Measurements from ENCODE around the gene TNMD.

Gene TNMD

DNA sequence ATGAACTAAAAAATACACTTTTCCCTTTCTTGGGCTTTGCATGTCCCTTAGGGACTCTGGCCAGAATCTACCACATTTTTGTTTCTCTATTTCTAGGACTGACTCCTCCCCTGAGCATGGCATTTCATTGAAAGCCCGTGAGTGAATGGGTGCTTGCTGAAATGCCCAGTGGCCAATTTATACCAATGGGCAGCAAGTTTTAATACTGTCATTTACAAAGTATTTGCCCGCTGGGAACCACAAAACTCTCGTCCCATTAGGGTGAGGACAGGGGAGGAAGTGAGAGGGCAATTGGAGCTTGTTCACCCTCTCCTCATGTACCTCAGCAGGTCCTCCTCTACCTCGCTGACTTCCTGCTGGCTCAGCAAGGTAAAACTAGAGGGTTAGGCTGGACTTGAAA is 60.4 kb downstream of the TNMD start:
- peak; percentile 42 for DNase-seq

DNA sequence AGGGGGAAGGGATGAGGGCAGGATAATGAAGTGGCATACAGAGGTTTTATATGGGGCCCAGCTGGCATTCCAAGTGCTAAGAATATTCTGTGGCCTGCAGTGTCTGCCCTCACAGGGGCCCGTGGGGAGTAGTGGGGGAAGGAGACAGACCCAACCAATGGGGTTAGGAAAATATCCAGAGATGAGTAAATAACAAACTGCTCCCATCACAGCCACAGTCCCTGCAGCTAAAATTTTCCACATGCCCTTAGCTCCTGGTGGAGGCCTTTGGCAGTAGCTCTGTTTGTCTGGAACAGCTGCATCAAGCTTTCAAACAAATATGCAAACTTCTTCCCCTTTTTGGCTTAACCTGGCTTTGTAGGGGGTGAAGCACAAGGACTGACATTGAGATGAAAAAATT is 62.4 kb downstream of the TNMD start:
- DNase-seq: peak; percentile 73

DNA sequence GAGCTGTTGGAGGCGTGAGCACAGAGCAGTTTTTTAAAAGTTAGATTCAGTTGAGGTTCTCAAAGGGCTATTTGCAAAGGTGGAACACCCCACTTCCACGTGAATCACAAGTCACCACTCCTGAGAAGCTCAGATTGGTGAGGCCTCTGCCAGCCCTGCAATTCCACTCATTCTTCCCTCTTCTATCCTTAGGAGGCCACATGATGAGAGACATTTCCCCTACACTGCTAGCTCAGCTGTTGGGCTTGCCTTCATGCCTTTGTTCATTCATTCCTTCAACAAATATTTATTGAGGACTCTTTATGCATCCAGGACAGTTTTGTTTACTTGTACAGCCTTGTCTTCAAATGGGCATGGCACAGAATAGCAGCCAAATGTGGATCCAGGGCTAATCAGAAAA is 63.0 kb downstream of the TNMD start:
- peak; percentile 6 for DNase-seq

DNA sequence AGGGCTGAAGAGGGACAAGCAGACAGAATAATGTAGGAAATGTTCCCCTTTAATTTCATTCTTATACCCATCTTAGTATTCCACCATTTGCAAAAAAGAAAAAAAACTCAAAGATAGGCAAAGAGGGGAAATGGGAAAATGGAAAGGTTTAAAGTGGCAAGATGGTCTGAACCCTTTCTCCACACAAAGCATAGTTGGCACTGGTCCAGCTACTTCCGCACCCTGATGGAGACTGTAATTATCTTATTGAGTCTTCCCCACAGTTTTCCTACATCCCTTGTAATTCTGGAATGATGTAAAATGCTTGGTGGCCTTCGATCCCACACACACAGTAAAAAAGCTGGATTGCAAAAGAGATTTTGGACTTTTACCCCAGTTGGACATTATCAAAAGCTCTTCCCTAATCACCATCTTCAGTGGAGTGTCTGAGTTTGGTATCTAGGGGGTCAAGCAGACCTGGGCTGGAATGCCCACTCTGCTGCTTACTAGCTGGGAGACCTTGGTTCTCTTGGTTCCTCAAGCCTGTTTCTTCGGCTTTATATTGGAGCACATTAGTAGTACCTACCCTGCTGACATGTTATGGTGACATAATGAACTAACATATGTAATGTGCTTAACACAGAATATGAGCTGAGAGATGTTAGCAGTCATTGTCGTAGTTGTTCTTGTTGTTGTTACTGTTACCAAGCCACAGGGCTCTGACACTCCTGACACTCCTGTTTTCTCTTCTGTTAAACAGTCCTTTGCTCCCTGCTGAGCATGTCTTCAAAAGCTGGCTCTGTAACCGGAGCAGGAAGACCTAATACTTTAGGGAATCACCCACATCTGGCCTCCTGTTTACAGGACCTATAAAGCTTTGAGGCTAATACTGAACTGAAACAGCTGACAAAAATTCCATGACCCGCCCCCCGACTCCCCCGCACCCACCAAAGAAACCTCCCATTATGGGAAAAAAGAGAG is 64.0 kb downstream of the TNMD start:
- DNase-seq: peak; percentile 81
